ENCODE data around the gene ACOT12.

- no peak for TF ChIP-seq CTCF (IDR thresholded peaks at IDR 0.05)
- no peak for TF ChIP-seq EZH2 (IDR thresholded peaks at IDR 0.05; ENCODE audit: borderline replicate concordance, insufficient read depth, low read depth, low read length, poor library complexity, severe bottlenecking)
Measured at GRCh38 chr5:81397176-81397575, 3.2 kb upstream of the ACOT12 start.
